ENCODE data around the gene ANKLE1. TPM values are rescaled to one million over a fixed set of nuclear protein-coding genes. Genes with fewer than 3 reads are reported as not detected.
A peak's percentile ranks its signal among the peaks of the same experiment; 100 is the strongest.

The ANKLE1 gene
- total RNA-seq, 1 donor from 2014 or later: 0.17 TPM

DNA sequence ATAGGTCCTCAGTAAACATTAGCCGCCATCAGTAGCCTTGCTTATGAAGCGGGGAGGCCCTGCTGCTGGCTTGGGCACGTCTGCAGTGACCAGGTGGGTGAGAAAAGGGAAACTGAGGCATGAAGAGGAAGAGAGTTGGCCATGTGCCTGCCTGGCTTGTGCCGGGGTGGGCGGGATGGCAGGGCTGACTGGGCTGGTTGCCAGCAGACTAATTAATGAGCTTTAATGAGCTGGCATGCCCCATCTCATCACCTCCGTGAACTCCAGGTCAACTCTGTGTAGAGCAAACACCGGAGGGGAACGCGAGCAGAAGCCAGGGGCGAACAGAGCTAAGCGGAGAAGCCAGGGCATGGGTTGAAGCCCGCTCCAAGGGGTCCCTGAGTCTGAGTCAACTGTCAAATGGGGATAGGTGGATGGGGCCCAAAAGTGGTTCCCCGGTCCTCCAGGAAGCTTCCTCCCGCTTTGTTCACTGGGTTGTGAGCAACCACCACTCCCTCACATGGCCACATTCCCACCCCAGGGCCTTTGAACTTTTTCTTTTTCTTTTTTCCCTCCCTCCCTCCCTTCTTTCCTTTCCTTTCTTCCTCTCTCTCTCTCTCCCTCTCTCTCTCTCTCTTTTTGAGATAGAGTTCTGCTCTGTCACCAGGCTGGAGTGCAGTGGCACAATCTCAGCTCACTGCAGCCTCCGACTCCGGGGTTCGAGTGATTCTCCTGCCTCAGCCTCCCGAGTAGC is 44.7 kb upstream of the ANKLE1 start:
- Histone ChIP-seq H3K4me3 (ENCODE audit: low read depth, low read length) (no peak overlapping the region), H3K36me3 (ENCODE audit: control insufficient read depth, insufficient read depth, low read length) (peaks cover 6% of the 10 kb centered on the region), H3K27me3 (ENCODE audit: control insufficient read depth, insufficient read depth, low read length) (no peaks in the 10 kb centered on the region)
- DNase-seq (ENCODE audit: low read depth): no peak
- TF ChIP-seq, protein P1, sequence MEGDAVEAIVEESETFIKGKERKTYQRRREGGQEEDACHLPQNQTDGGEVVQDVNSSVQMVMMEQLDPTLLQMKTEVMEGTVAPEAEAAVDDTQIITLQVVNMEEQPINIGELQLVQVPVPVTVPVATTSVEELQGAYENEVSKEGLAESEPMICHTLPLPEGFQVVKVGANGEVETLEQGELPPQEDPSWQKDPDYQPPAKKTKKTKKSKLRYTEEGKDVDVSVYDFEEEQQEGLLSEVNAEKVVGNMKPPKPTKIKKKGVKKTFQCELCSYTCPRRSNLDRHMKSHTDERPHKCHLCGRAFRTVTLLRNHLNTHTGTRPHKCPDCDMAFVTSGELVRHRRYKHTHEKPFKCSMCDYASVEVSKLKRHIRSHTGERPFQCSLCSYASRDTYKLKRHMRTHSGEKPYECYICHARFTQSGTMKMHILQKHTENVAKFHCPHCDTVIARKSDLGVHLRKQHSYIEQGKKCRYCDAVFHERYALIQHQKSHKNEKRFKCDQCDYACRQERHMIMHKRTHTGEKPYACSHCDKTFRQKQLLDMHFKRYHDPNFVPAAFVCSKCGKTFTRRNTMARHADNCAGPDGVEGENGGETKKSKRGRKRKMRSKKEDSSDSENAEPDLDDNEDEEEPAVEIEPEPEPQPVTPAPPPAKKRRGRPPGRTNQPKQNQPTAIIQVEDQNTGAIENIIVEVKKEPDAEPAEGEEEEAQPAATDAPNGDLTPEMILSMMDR (IDR thresholded peaks at IDR 0.05; ENCODE audit: insufficient read depth, low read length, poor library complexity, severe bottlenecking): no peak

- H3K36me3 ChIP-seq (ENCODE audit: control insufficient read depth, insufficient read depth, low read length): peaks cover 6% of the 10 kb centered on the region
- H3K4me3 ChIP-seq (ENCODE audit: low read depth, low read length): no peak overlapping the region
- no peaks in the 10 kb centered on the region for H3K27me3 ChIP-seq (ENCODE audit: control insufficient read depth, insufficient read depth, low read length)
- DNase-seq (ENCODE audit: low read depth): no peak
- TF ChIP-seq, protein P1 (IDR thresholded peaks at IDR 0.05; ENCODE audit: insufficient read depth, low read length, poor library complexity, severe bottlenecking): no peak
Observed at GRCh38 chr19:17237747-17238706, 43.7 kb upstream of the ANKLE1 start.

DNA sequence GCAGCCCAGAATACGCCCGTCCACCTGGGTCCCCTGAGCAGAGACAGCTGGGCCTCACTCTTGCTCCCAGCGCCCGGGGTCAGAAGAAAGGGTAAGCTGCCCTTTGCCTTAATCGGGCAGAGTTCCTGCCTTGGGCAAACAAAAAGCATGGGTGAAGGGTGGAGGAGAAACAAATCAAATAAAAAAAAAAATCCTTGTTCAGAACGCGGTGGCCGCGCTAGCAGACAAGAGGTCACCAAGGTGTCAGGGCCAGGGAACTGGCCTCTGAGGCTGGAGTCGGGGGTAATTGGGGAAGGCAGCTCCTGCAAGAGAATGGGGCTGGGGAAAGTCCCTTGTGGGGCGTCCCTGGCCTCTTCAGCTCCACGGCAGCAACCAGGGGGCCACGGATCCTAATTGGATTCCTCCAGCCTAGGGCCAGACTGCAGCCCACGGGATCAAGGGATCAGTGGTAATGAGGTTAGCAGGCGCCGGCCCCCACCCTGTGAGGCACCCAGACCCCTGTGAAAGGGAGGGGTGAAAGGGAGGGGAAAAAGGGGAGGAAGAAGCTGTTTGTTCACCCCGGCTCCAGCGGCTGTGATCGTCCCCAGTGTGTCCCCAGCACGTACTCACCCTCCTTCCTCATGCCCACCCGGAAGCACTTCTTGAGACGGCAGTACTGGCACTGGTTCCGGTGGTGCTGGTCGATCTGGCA is 41.5 kb upstream of the ANKLE1 start:
- TF ChIP-seq, protein P1 (IDR thresholded peaks at IDR 0.05; ENCODE audit: insufficient read depth, low read length, poor library complexity, severe bottlenecking): no peak
- H3K27me3 ChIP-seq (ENCODE audit: control insufficient read depth, insufficient read depth, low read length): no peaks in the 10 kb centered on the region
- no peak overlapping the region for H3K4me3 ChIP-seq (ENCODE audit: low read depth, low read length)
- no peak for DNase-seq (ENCODE audit: low read depth)
- H3K36me3 ChIP-seq (ENCODE audit: control insufficient read depth, insufficient read depth, low read length): peaks cover 2% of the 10 kb centered on the region

GRCh38 chr19:17240826-17241399 is 40.8 kb upstream of the ANKLE1 start:
- no peaks in the 10 kb centered on the region for H3K27me3 ChIP-seq (ENCODE audit: control insufficient read depth, insufficient read depth, low read length)
- H3K36me3 ChIP-seq (ENCODE audit: control insufficient read depth, insufficient read depth, low read length): peaks cover 2% of the 10 kb centered on the region
- no peak for DNase-seq (ENCODE audit: low read depth)
- no peak overlapping the region for H3K4me3 ChIP-seq (ENCODE audit: low read depth, low read length)
- TF ChIP-seq, protein P1 (IDR thresholded peaks at IDR 0.05; ENCODE audit: insufficient read depth, low read length, poor library complexity, severe bottlenecking): no peak

- Histone ChIP-seq H3K27me3 (ENCODE audit: control insufficient read depth, insufficient read depth, low read length) (no peaks in the 10 kb centered on the region), H3K4me3 (ENCODE audit: low read depth, low read length) (peak overlapping the region; percentile 95), H3K36me3 (ENCODE audit: control insufficient read depth, insufficient read depth, low read length) (peaks cover 2% of the 10 kb centered on the region)
- no peak for DNase-seq (ENCODE audit: low read depth)
- TF ChIP-seq, protein P1 (IDR thresholded peaks at IDR 0.05; ENCODE audit: insufficient read depth, low read length, poor library complexity, severe bottlenecking): no peak
Observed at GRCh38 chr19:17242431-17243208, 39.1 kb upstream of the ANKLE1 start.
